Globus pallidus (tissue), 1 donor: ENCODE results near the gene NKX3-2.

Source experiments
- DNase-seq: peaks from one replicate; pipeline ENCODE4 v3.0.0-alpha.2; 2015; ENCODE audit warnings: low spot score

NKX3-2 gene

GRCh38 chr4:13545394-13545808, 1.1 kb upstream of the NKX3-2 start:
- no peak for DNase-seq

- DNase-seq = peak; percentile 51
These were observed 492 bp upstream of the NKX3-2 start for GRCh38 chr4:13544606-13545393.

- no peak for DNase-seq
These were observed 1.1 kb downstream of the NKX3-2 start for GRCh38 chr4:13543032-13543838.

GRCh38 chr4:13542577-13543031, 1.7 kb downstream of the NKX3-2 start:
- DNase-seq = no peak

- no peak for DNase-seq
These were observed 2.4 kb downstream of the NKX3-2 start for GRCh38 chr4:13541720-13542576.

- no peak for DNase-seq
These were observed 3.1 kb downstream of the NKX3-2 start for GRCh38 chr4:13541176-13541604.

- DNase-seq = no peak
These were observed 3.7 kb downstream of the NKX3-2 start for GRCh38 chr4:13540446-13541175.

- no peak for DNase-seq
These were observed 4.5 kb downstream of the NKX3-2 start for GRCh38 chr4:13539619-13540445.

- no peak for DNase-seq
These were observed 5.2 kb downstream of the NKX3-2 start for GRCh38 chr4:13539047-13539618.

GRCh38 chr4:13538427-13538973, 5.8 kb downstream of the NKX3-2 start:
- DNase-seq = no peak

GRCh38 chr4:13537832-13538177, 6.5 kb downstream of the NKX3-2 start:
- no peak for DNase-seq

GRCh38 chr4:13537011-13537831, 7.1 kb downstream of the NKX3-2 start:
- no peak for DNase-seq

- no peak for DNase-seq
These were observed 7.7 kb downstream of the NKX3-2 start for GRCh38 chr4:13536607-13537006.

GRCh38 chr4:13535708-13536361, 8.5 kb downstream of the NKX3-2 start:
- DNase-seq = no peak

GRCh38 chr4:13535118-13535517, 9.2 kb downstream of the NKX3-2 start:
- no peak for DNase-seq

GRCh38 chr4:13534344-13535063, 9.8 kb downstream of the NKX3-2 start:
- no peak for DNase-seq

GRCh38 chr4:13533670-13534343, 10.5 kb downstream of the NKX3-2 start:
- DNase-seq = no peak
